ENCODE data around the gene NUP214. TPM values are rescaled to one million over a fixed set of nuclear protein-coding genes. Genes with fewer than 3 reads are reported as not detected.
"Not testable (repeated sequence)": the region's sequence is repeated elsewhere in the genome, so short reads cannot be mapped to it uniquely, and the experiment has no call there.

NUP214 gene
- total RNA-seq, 1 donor from 2014 or later = 56.5 TPM

DNA sequence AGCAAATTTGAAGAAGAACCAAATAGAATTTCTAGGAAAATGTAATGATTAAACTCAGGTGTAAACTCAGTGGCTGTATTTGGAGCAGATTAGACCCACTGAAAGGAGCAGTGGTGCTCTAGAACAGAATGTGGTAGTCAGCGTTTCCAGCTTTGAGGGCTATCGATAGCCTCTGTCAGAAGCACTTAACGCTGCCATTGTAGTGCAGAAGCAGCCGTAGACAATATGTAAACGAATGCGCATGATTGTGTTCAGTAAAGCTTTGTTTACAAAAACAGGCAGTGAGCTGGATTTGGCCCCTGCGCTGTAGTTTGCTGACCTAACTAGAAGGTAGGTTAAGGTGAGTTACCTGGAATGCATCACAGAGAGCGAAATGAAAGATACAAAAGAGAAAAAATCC is 78.9 kb downstream of the NUP214 start:
- Mint-ChIP-seq H3K4me3 (ENCODE audit: unreplicated experiment) (no peak overlapping the region), H3K27me3 (ENCODE audit: unreplicated experiment) (no peaks in the 10 kb centered on the region), H3K4me1 (ENCODE audit: low read depth, unreplicated experiment) (peaks cover 3% of the 10 kb centered on the region), H3K27ac (ENCODE audit: unreplicated experiment) (no peak overlapping the region), H3K36me3 (ENCODE audit: unreplicated experiment) (peaks cover 4% of the 10 kb centered on the region), H3K9me3 (ENCODE audit: unreplicated experiment) (peaks cover 3% of the 10 kb centered on the region)
- TF ChIP-seq, protein P1, sequence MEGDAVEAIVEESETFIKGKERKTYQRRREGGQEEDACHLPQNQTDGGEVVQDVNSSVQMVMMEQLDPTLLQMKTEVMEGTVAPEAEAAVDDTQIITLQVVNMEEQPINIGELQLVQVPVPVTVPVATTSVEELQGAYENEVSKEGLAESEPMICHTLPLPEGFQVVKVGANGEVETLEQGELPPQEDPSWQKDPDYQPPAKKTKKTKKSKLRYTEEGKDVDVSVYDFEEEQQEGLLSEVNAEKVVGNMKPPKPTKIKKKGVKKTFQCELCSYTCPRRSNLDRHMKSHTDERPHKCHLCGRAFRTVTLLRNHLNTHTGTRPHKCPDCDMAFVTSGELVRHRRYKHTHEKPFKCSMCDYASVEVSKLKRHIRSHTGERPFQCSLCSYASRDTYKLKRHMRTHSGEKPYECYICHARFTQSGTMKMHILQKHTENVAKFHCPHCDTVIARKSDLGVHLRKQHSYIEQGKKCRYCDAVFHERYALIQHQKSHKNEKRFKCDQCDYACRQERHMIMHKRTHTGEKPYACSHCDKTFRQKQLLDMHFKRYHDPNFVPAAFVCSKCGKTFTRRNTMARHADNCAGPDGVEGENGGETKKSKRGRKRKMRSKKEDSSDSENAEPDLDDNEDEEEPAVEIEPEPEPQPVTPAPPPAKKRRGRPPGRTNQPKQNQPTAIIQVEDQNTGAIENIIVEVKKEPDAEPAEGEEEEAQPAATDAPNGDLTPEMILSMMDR (IDR thresholded peaks at IDR 0.05; ENCODE audit: partially characterized antibody, unreplicated experiment) = no peak
- no peak for DNase-seq

DNA sequence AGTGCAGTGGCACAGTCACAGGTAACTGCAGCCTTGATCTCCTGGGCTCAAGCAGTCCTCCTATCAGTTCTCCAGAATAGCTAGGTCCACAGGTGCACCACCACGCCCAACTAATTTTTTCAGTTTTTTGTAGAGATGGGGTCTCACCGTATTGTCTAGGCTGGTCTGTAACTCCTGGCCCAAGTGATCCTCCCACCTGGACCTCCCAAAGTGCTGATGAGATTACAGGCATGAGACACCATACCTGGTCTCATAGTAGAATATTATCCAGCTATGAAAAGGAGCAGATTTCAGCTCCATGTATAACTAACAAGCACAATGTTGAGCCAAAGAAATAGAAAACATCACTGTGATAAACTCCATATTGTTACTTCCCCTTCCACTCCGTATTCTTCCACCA is 81.1 kb downstream of the NUP214 start:
- peaks cover 3% of the 10 kb centered on the region for H3K9me3 Mint-ChIP-seq (ENCODE audit: unreplicated experiment)
- H3K36me3 Mint-ChIP-seq (ENCODE audit: unreplicated experiment) = peaks cover 20% of the 10 kb centered on the region

DNA sequence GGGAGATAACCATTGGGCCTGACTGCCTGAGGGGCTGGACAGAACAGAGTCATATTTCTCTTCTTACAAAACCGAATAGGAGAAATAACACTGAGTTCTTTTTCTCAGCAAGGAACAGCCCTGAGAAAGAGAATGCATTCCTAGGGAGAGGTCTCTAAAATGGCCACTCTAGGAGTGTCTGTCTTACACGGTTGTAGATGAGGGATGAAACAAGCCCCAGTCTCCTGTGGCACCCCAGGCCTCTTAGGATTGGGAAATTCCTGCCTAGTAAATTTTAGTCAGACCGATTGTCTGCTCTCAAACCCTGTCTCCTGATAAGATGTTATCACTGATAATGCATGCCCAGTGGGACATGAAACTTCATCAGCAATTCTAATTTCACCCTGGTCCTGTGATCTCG is 86.5 kb downstream of the NUP214 start:
- H3K27ac Mint-ChIP-seq (ENCODE audit: unreplicated experiment); H3K4me3 Mint-ChIP-seq (ENCODE audit: unreplicated experiment); DNase-seq; H3K27me3 Mint-ChIP-seq (ENCODE audit: unreplicated experiment); H3K9me3 Mint-ChIP-seq (ENCODE audit: unreplicated experiment); H3K4me1 Mint-ChIP-seq (ENCODE audit: low read depth, unreplicated experiment): not testable (repeated sequence)
- H3K36me3 Mint-ChIP-seq (ENCODE audit: unreplicated experiment) = peaks cover 32% of the 10 kb centered on the region

More for the DNA sequence above, 81.1 kb downstream of the NUP214 start:
- no peaks in the 10 kb centered on the region for H3K27me3 Mint-ChIP-seq (ENCODE audit: unreplicated experiment)
- TF ChIP-seq, protein P1 (IDR thresholded peaks at IDR 0.05; ENCODE audit: partially characterized antibody, unreplicated experiment) = no peak
- H3K4me1 Mint-ChIP-seq (ENCODE audit: low read depth, unreplicated experiment) = peaks cover 3% of the 10 kb centered on the region
- no peak overlapping the region for H3K27ac Mint-ChIP-seq (ENCODE audit: unreplicated experiment)
- H3K4me3 Mint-ChIP-seq (ENCODE audit: unreplicated experiment) = no peak overlapping the region
- DNase-seq = no peak

DNA sequence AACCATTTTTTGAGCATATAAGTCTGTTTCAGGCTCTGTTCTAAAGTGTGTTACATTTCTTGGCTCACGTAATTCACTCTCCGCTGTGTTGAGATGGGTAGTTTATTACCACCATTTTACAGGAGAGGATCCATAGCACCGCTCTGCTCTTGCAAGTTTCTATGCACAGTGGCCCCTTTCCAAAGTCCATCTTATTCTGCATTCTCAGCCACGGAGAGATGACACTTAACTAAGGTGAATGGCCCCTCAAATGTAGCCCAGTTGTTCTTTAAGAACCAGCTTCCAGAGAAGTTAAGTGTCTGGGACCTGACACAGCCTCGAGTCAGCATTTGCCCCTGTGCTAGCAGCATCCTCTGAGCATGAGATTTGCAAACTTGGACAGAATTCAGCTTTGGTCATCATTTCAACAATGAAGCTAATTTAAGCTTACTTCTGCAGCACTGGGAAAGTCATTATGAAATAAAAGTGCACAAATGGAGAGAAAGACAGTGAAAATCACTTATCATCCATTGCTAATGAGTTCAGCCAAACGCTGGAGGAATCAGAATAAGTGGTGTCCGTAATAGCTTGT is 89.0 kb downstream of the NUP214 start:
- Mint-ChIP-seq H3K9me3 (ENCODE audit: unreplicated experiment) (peaks cover 6% of the 10 kb centered on the region), H3K4me1 (ENCODE audit: low read depth, unreplicated experiment) (peaks cover 9% of the 10 kb centered on the region), H3K4me3 (ENCODE audit: unreplicated experiment) (no peak overlapping the region), H3K27ac (ENCODE audit: unreplicated experiment) (no peak overlapping the region), H3K36me3 (ENCODE audit: unreplicated experiment) (peaks cover 32% of the 10 kb centered on the region), H3K27me3 (ENCODE audit: unreplicated experiment) (peaks cover 2% of the 10 kb centered on the region)
- no peak for DNase-seq
- TF ChIP-seq, protein P1 (IDR thresholded peaks at IDR 0.05; ENCODE audit: partially characterized antibody, unreplicated experiment) = no peak

DNA sequence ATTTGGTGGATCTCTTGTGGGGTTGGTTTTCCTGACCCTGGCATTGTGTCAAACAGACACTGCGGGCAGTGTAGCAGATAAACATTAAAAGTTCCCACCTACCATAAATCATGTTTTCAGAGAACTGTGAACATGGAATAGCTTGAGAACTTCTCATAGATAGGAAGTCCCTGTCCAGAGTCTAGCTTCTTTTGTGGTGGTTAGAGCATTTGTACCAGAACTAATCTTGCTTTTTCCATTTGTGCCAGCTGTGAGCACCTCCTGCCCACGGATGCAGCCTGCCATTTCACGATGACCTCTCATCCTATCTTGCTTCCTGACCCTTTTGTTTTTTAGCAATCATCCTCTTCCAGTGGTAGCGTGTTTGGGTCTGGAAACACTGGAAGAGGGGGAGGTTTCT is 89.5 kb downstream of the NUP214 start:
- H3K36me3 Mint-ChIP-seq (ENCODE audit: unreplicated experiment) = peaks cover 28% of the 10 kb centered on the region
- H3K9me3 Mint-ChIP-seq (ENCODE audit: unreplicated experiment) = peaks cover 6% of the 10 kb centered on the region
- no peak overlapping the region for H3K4me3 Mint-ChIP-seq (ENCODE audit: unreplicated experiment)
- H3K4me1 Mint-ChIP-seq (ENCODE audit: low read depth, unreplicated experiment) = peaks cover 9% of the 10 kb centered on the region
- H3K27ac Mint-ChIP-seq (ENCODE audit: unreplicated experiment) = no peak overlapping the region
- TF ChIP-seq, protein P1 (IDR thresholded peaks at IDR 0.05; ENCODE audit: partially characterized antibody, unreplicated experiment) = no peak
- peaks cover 2% of the 10 kb centered on the region for H3K27me3 Mint-ChIP-seq (ENCODE audit: unreplicated experiment)
- DNase-seq = no peak

All from glutamatergic neuron (in vitro differentiated cells).